GM12891 (cell line): ENCODE results near the gene HOXD12.

ENCODE experiments used
- POLR2A ChIP-seq: IDR thresholded peaks from 2 replicates; pipeline ENCODE4 v1.6.1; 2011; ENCODE audit warnings: low read depth, low read length, control low read depth
- POLR2AphosphoS5 ChIP-seq: IDR thresholded peaks from 2 replicates; pipeline ENCODE4 v1.6.1; 2011; ENCODE audit warnings: low read depth, low read length, control low read depth
- POU2F2 ChIP-seq: IDR thresholded peaks from 2 replicates; pipeline ENCODE4 v1.6.1; 2011; ENCODE audit warnings: low read depth, mild to moderate bottlenecking, control low read depth, low read length, moderate library complexity
- TAF1 ChIP-seq: IDR thresholded peaks from 2 replicates; pipeline ENCODE4 v1.6.1; 2011; ENCODE audit warnings: low read depth, low read length, control low read depth

DNA sequence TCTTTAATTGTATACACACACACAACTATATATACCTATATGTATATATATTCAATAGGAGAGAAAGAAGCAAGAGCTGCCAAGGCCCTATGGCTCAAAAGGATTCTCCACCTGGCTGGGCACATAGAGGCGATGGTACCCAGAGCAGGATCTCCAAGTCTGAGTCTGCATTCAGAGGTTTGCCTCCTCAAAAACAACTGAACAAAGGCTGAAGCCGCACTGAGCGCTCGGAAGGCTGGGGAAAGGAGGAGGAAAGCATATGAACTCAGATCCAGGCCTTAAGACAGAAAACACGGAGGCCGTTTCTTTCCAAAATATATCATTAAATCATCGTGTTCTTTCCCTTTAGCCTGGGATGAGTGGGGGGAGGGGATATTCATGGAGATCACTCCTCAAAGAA, 3.6 kb downstream of the HOXD12 start:
- TF ChIP-seq TAF1 = no peak
- no peak for TF ChIP-seq POLR2A
- TF ChIP-seq POLR2AphosphoS5 = no peak
- TF ChIP-seq POU2F2 = no peak
